ENCODE measurements around the gene GET4. TPM values are rescaled to one million over a fixed set of nuclear protein-coding genes. Genes with fewer than 3 reads are reported as not detected.

The GET4 gene
- total RNA-seq, 3 donors from 2014 or later (not counting 1 experiment from before 2014, with no cell fraction given), result 69.3 to 81.6 (median 73.2) TPM

GRCh38 chr7:885261-885892, 9.0 kb downstream of the GET4 start:
- no peaks in the 10 kb centered on the region for H3K9me3 Mint-ChIP-seq
- no peaks in the 10 kb centered on the region for H3K27me3 Mint-ChIP-seq (ENCODE audit: low read depth in 2 of 2)
- Histone ChIP-seq H3K4me3 (ENCODE audit: low read length) (no peak overlapping the region), H3K9me3 (ENCODE audit: control insufficient read depth, insufficient read depth, low read length) (no peaks in the 10 kb centered on the region), H3K27ac (ENCODE audit: low read length) (no peak overlapping the region), H3K36me3 (ENCODE audit: control insufficient read depth, insufficient read depth, low read length) (peaks cover 27% of the 10 kb centered on the region), H3K4me1 (ENCODE audit: control insufficient read depth, insufficient read depth, low read length) (peaks cover 18% of the 10 kb centered on the region), H3K27me3 (ENCODE audit: control insufficient read depth, insufficient read depth, low read length) (no peaks in the 10 kb centered on the region)
- H3K36me3 Mint-ChIP-seq, result no peaks in the 10 kb centered on the region
- TF ChIP-seq, protein P1, sequence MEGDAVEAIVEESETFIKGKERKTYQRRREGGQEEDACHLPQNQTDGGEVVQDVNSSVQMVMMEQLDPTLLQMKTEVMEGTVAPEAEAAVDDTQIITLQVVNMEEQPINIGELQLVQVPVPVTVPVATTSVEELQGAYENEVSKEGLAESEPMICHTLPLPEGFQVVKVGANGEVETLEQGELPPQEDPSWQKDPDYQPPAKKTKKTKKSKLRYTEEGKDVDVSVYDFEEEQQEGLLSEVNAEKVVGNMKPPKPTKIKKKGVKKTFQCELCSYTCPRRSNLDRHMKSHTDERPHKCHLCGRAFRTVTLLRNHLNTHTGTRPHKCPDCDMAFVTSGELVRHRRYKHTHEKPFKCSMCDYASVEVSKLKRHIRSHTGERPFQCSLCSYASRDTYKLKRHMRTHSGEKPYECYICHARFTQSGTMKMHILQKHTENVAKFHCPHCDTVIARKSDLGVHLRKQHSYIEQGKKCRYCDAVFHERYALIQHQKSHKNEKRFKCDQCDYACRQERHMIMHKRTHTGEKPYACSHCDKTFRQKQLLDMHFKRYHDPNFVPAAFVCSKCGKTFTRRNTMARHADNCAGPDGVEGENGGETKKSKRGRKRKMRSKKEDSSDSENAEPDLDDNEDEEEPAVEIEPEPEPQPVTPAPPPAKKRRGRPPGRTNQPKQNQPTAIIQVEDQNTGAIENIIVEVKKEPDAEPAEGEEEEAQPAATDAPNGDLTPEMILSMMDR (IDR thresholded peaks at IDR 0.05), result no peak
- DNase-seq (no peak), ATAC-seq (no peak)
- no peak overlapping the region for H3K4me3 Mint-ChIP-seq
- intact Hi-C loops (cut with micrococcal nuclease), result no loop called here
- WGBS (ENCODE audit: insufficient coverage), result 94% methylated on average over 25 of the region's 25 CpGs
- no peak overlapping the region for H3K27ac Mint-ChIP-seq
- peaks cover 11 to 28% of the 10 kb centered on the region in 2 donors for H3K4me1 Mint-ChIP-seq

DNA sequence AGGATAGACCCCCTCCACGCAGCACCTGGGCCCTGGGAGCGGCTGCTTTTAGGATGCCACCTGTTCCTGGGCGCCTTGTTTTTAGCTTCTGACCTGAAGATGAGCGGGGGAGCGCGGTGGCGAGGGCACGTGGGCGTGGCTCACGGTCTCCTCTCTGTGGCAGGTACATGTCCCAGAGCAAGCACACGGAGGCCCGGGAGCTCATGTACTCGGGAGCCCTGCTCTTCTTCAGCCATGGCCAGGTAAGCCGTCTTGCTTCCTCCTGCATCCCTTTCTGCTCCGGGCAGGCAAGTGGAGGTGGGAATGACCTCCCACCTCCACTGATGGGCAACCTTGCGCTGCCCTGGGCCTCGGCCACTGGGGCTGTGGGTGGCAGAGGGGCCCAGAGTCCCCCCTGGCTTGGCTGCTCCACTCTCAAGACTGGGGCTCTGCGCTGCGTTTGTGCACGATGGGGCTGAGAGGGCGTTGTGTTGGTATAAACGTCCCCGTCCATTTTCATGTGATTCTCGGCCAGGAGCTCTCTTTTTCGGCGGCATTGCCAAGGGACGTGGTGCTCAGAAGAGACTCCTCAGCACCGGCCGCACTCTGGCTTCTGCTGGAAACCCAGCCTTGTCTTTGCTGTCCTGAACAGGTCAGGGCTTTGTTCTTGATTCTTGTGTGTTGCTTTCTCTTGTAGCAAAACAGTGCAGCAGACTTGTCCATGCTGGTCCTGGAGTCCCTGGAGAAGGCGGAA, 9.7 kb downstream of the GET4 start:
- no peak for ATAC-seq
- Mint-ChIP-seq H3K4me3 (no peak overlapping the region), H3K9me3 (no peaks in the 10 kb centered on the region), H3K36me3 (no peaks in the 10 kb centered on the region), H3K27ac (no peak overlapping the region), H3K27me3 (ENCODE audit: low read depth in 2 of 2) (no peaks in the 10 kb centered on the region), H3K4me1 (peaks cover 11 to 28% of the 10 kb centered on the region in 2 donors)
- no peak overlapping the region for H3K27ac ChIP-seq (ENCODE audit: low read length)
- intact Hi-C loops (cut with micrococcal nuclease), result no loop called here
- H3K9me3 ChIP-seq (ENCODE audit: control insufficient read depth, insufficient read depth, low read length), result no peaks in the 10 kb centered on the region
- DNase-seq, result no peak
- WGBS (ENCODE audit: insufficient coverage), result 90% methylated on average over 30 of the region's 30 CpGs
- H3K4me3 ChIP-seq (ENCODE audit: low read length), result no peak overlapping the region
- TF ChIP-seq, protein P1 (IDR thresholded peaks at IDR 0.05), result no peak
- H3K4me1 ChIP-seq (ENCODE audit: control insufficient read depth, insufficient read depth, low read length), result peaks cover 18% of the 10 kb centered on the region
- peaks cover 33% of the 10 kb centered on the region for H3K36me3 ChIP-seq (ENCODE audit: control insufficient read depth, insufficient read depth, low read length)
- H3K27me3 ChIP-seq (ENCODE audit: control insufficient read depth, insufficient read depth, low read length), result no peaks in the 10 kb centered on the region

GRCh38 chr7:886626-887487, 10.5 kb downstream of the GET4 start:
- TF ChIP-seq, protein P1 (IDR thresholded peaks at IDR 0.05), result no peak
- no peaks in the 10 kb centered on the region for H3K27me3 Mint-ChIP-seq (ENCODE audit: low read depth in 2 of 2)
- peaks cover 8 to 27% of the 10 kb centered on the region in 2 donors for H3K4me1 Mint-ChIP-seq
- H3K4me3 Mint-ChIP-seq, result no peak overlapping the region
- Histone ChIP-seq H3K27me3 (ENCODE audit: control insufficient read depth, insufficient read depth, low read length) (no peaks in the 10 kb centered on the region), H3K9me3 (ENCODE audit: control insufficient read depth, insufficient read depth, low read length) (no peaks in the 10 kb centered on the region), H3K4me1 (ENCODE audit: control insufficient read depth, insufficient read depth, low read length) (peaks cover 18% of the 10 kb centered on the region), H3K4me3 (ENCODE audit: low read length) (no peak overlapping the region), H3K27ac (ENCODE audit: low read length) (no peak overlapping the region), H3K36me3 (ENCODE audit: control insufficient read depth, insufficient read depth, low read length) (peaks cover 41% of the 10 kb centered on the region)
- 97% methylated on average over 40 of the region's 40 CpGs for whole genome bisulfite sequencing (ENCODE audit: insufficient coverage)
- no peak for ATAC-seq
- no peaks in the 10 kb centered on the region for H3K9me3 Mint-ChIP-seq
- H3K36me3 Mint-ChIP-seq, result no peaks in the 10 kb centered on the region
- DNase-seq, result no peak
- intact Hi-C loops (cut with micrococcal nuclease), result no loop called here
- H3K27ac Mint-ChIP-seq, result no peak overlapping the region

Data from natural killer cell (primary cell).